Endothelial cell of umbilical vein (primary cell): Measurements from ENCODE around the gene SKAP1. TPM values are rescaled to one million over a fixed set of nuclear protein-coding genes. Genes with fewer than 3 reads are reported as not detected.
"Not testable (repeated sequence)": the region's sequence is repeated elsewhere in the genome, so short reads cannot be mapped to it uniquely, and the experiment has no call there.

Source experiments
- BruUV-seq: library from RNA; stranded (reverse); fragments of 400-500 nt; replicated peaks from 2 replicates; lab custom pipeline; 2021; lab: Mats Ljungman, UMichigan
- CTCF ChIA-PET: fragments of 300-600, 350-600 bp; sonication (Branson Sonifier 250); formaldehyde crosslinking; loops from one replicate; lab custom pipeline; 2021; ENCODE audit warnings: antibody characterized with exemption, inconsistent platforms; lab: Charles Lee
- POLR2A ChIA-PET: fragments of 300-600, 350-600 bp; sonication (Branson Sonifier 250); formaldehyde crosslinking; loops from one replicate; lab custom pipeline; 2021; ENCODE audit warnings: antibody characterized with exemption, inconsistent platforms; lab: Charles Lee
- DNase-seq: peaks from one replicate; pipeline ENCODE4 v3.0.0-alpha.2; 2011; ENCODE audit warnings: low read depth, low spot score
- FAIRE-seq: peaks from 2 replicates; lab custom pipeline; 2011; peaks lifted over from hg19 to GRCh38; lab: Jason Lieb, UNC
- H2AFZ ChIP-seq: 2 replicates; pipeline ENCODE4 v1.6.0; 2012; ENCODE audit warnings: low read depth, low read length, control low read depth, inconsistent platforms
- H3K27ac ChIP-seq: 2 replicates; pipeline ENCODE4 v1.5.1; 2011; ENCODE audit warnings: low read depth, mild to moderate bottlenecking, control low read depth, low read length, moderate library complexity; ENCODE audit not compliant: insufficient read depth
- H3K27me3 ChIP-seq, 2 experiments: 2 replicates each; pipeline versions ENCODE4 v1.6.0 to v1.6.1; 2011; ENCODE audit warnings: low read length in 2 of 2, mixed read lengths in 1 of 2; ENCODE audit not compliant: control insufficient read depth in 2 of 2, insufficient read depth in 2 of 2
- H3K36me3 ChIP-seq, 2 experiments: 2 replicates in 1 of 2; 3 replicates in 1 of 2; pipeline ENCODE4 v1.5.1; 2011; ENCODE audit warnings: low read length in 2 of 2, mild to moderate bottlenecking in 1 of 2, moderate library complexity in 1 of 2; ENCODE audit not compliant: control insufficient read depth in 2 of 2, insufficient read depth in 2 of 2; ENCODE audit errors: extremely low read depth in 1 of 2
- H3K4me1 ChIP-seq: 3 replicates; pipeline ENCODE4 v1.5.1; 2011; ENCODE audit warnings: mild to moderate bottlenecking, low read length; ENCODE audit not compliant: control insufficient read depth, insufficient read depth; ENCODE audit errors: extremely low read depth
- H3K4me2 ChIP-seq: 2 replicates; pipeline ENCODE4 v1.6.1; 2011; ENCODE audit warnings: low read length, control low read depth, mixed read lengths; ENCODE audit not compliant: insufficient read depth
- H3K4me3 ChIP-seq, 3 experiments: fragments of 200-600 bp in 1 of 3; sonication (generic), shearing (Covaris generic) in 1 of 3; replicated peaks in 1 of 3; 2 replicates each; pipeline ENCODE4 v1.5.1; 2011 to 2016; ENCODE audit warnings: control low read depth in 3 of 3, low read length in 3 of 3, mild to moderate bottlenecking in 2 of 3, inconsistent platforms in 1 of 3, low read depth in 1 of 3, moderate library complexity in 1 of 3; ENCODE audit not compliant: insufficient read depth in 1 of 3
- H3K79me2 ChIP-seq: 2 replicates; pipeline ENCODE4 v1.6.0; 2012; ENCODE audit warnings: low read length, inconsistent platforms; ENCODE audit not compliant: control insufficient read depth, insufficient read depth
- H3K9ac ChIP-seq: replicated peaks from 2 replicates; pipeline ENCODE3; 2011; ENCODE audit warnings: low read length, control low read depth; ENCODE audit not compliant: insufficient read depth; ENCODE audit errors: extremely low read depth
- H3K9me1 ChIP-seq: replicated peaks from 3 replicates; pipeline ENCODE4 v1.6.0; 2011; ENCODE audit warnings: mild to moderate bottlenecking, low read length; ENCODE audit not compliant: control insufficient read depth, insufficient read depth; ENCODE audit errors: extremely low read depth
- H3K9me3 ChIP-seq: replicated peaks from 2 replicates; pipeline ENCODE4 v1.5.1; 2012; ENCODE audit warnings: low read length, inconsistent platforms; ENCODE audit not compliant: control insufficient read depth, insufficient read depth
- H4K20me1 ChIP-seq: replicated peaks from 2 replicates; pipeline ENCODE3; 2011; ENCODE audit warnings: mild to moderate bottlenecking, low read length; ENCODE audit not compliant: control insufficient read depth, insufficient read depth; ENCODE audit errors: extremely low read depth
- EZH2 ChIP-seq: IDR thresholded peaks from 2 replicates; pipeline ENCODE4 v1.6.1; 2012; ENCODE audit warnings: borderline replicate concordance, low read depth, mild to moderate bottlenecking, moderate library complexity, low read length, inconsistent platforms; ENCODE audit not compliant: severe bottlenecking
- FOS ChIP-seq: IDR thresholded peaks from 2 replicates; pipeline ENCODE4 v1.6.1; 2011; ENCODE audit warnings: mild to moderate bottlenecking, low read length, moderate library complexity, borderline replicate concordance; ENCODE audit not compliant: insufficient read depth
- GATA2 ChIP-seq: IDR thresholded peaks from 2 replicates; pipeline ENCODE4 v1.7.0; 2011; ENCODE audit warnings: low read depth, mild to moderate bottlenecking, moderate library complexity, mixed read lengths, low read length; ENCODE audit not compliant: insufficient read length, insufficient read depth
- JUN ChIP-seq: IDR thresholded peaks from 2 replicates; pipeline ENCODE4 v1.6.1; 2011; ENCODE audit warnings: borderline replicate concordance, low read depth; ENCODE audit not compliant: insufficient read length, insufficient read depth
- MYC ChIP-seq: IDR thresholded peaks from one replicate; pipeline ENCODE4 v1.6.1; 2011; ENCODE audit warnings: mild to moderate bottlenecking, low read depth, low read length
- POLR2A ChIP-seq: IDR thresholded peaks from 2 replicates; pipeline ENCODE4 v1.6.1; 2012; ENCODE audit warnings: low read depth, mild to moderate bottlenecking, control low read depth, low read length
- dilution Hi-C: fragments of 300-500 bp; cut with MboI; formaldehyde crosslinking; loops from one replicate; pipeline ENCODE4 v1.15.0; 2019; ENCODE audit warnings: low sequenced_read_pairs; ENCODE audit not compliant: extremely low pct_ligation_motif_present
- intact Hi-C: fragments of 100-400 bp; cut with micrococcal nuclease; formaldehyde crosslinking; loops from one replicate; pipeline ENCODE4 v1.10.0; 2022
- polyA plus RNA-seq, 4 experiments: library from polyadenylated mRNA; depleted of rRNA in 3 of 4; stranded (reverse) in 3 of 4; unstranded in 1 of 4; fragments of >200 nt; gene quantifications; 2 replicates each; pipeline versions ENCODE4 v1.2.1 to v1.2.3, GENCODE V29; 2011 to 2012; ENCODE audit warnings: missing spikeins in 1 of 4
- total RNA-seq: library from RNA; stranded (reverse); gene quantifications from 2 replicates; pipeline ENCODE4 v1.2.3, GENCODE V29; 2021
- TF ChIP-seq, protein P1 (sequence below): IDR thresholded peaks from 2 replicates; pipeline ENCODE4 v1.6.1; 2011; ENCODE audit not compliant: insufficient read depth, insufficient read length
- TF ChIP-seq, protein P2 (sequence below), 2 donors: IDR thresholded peaks; 1 replicate in 1 of 2; 2 replicates in 1 of 2; pipeline ENCODE4 v1.5.1; 2011; ENCODE audit warnings: low read length in 2 of 2, mild to moderate bottlenecking in 2 of 2, moderate library complexity in 2 of 2, control low read depth in 1 of 2, inconsistent platforms in 1 of 2, low read depth in 1 of 2; ENCODE audit not compliant: insufficient read depth in 1 of 2; ENCODE audit errors: extremely low read depth in 1 of 2

The SKAP1 gene
- total and polyA plus RNA-seq, 2 donors (not counting 3 experiments of a cell fraction or from before 2014, with no cell fraction given), result 0.75 TPM; not detected in 1

DNA sequence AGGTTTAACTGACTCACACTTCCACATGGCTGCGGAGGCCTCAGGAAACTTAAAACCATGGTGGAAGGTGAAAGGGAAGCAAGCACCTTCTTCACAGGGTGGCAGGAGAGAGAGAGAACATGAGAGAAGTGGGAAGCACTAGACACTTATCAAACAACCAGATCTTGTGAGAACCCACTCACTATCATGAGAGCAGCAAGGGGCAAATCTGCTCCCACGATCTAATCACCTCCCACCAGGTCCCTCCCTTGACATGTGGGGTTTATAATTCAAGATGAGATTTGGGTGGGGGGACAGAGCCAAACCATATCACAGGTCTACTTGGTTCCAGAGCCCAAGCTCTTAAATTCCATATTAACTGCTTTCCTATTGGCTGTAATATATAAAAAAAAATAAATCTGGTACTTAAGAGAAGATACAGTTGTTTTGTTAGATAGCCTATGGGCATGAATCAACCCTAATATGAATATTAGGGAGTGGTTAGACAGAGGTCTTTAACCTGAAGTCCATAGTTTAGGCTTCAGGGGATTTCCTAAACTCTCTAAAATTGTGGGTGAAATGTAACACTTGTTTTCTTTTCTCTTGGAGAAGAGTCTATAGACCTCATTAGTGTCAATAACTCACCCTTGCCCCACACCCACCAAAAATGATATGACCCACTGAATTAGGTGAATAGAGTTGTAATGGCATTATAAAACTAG lies 56.7 kb downstream of the SKAP1 start:
- no peak overlapping the region for H2AFZ ChIP-seq
- TF ChIP-seq, protein P1, sequence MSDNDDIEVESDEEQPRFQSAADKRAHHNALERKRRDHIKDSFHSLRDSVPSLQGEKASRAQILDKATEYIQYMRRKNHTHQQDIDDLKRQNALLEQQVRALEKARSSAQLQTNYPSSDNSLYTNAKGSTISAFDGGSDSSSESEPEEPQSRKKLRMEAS, result no peak
- TF ChIP-seq JUN (no peak), GATA2 (no peak), POLR2A (no peak), EZH2 (no peak), FOS (no peak), MYC (no peak)
- TF ChIP-seq, protein P2, sequence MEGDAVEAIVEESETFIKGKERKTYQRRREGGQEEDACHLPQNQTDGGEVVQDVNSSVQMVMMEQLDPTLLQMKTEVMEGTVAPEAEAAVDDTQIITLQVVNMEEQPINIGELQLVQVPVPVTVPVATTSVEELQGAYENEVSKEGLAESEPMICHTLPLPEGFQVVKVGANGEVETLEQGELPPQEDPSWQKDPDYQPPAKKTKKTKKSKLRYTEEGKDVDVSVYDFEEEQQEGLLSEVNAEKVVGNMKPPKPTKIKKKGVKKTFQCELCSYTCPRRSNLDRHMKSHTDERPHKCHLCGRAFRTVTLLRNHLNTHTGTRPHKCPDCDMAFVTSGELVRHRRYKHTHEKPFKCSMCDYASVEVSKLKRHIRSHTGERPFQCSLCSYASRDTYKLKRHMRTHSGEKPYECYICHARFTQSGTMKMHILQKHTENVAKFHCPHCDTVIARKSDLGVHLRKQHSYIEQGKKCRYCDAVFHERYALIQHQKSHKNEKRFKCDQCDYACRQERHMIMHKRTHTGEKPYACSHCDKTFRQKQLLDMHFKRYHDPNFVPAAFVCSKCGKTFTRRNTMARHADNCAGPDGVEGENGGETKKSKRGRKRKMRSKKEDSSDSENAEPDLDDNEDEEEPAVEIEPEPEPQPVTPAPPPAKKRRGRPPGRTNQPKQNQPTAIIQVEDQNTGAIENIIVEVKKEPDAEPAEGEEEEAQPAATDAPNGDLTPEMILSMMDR (IDR thresholded peaks at IDR 0.05; ENCODE audit: extremely low read depth in 1 of 2, insufficient read depth in 1 of 2, low read depth in 1 of 2, low read length in 2 of 2), result no peak
- peaks cover 44 to 66% of the 10 kb centered on the region in 2 experiments for H3K27me3 ChIP-seq
- H3K36me3 ChIP-seq, result no peaks in the 10 kb centered on the region
- H3K9ac ChIP-seq, result no peak overlapping the region
- H3K27ac ChIP-seq, result no peak overlapping the region
- no peaks in the 10 kb centered on the region for H3K4me1 ChIP-seq
- no peaks in the 10 kb centered on the region for H3K79me2 ChIP-seq
- ChIA-PET CTCF (interaction anchor here (1.0 to 4.4 kb wide), 6 partner anchors 47 to 348 kb away, joined by 3 to 16 read pairs (median 4); no protein-coding TSS in a partner anchor), POLR2A (no interaction called here)
- H3K9me3 ChIP-seq, result no peaks in the 10 kb centered on the region
- no TSS peak for BruUV-seq
- H3K9me1 ChIP-seq, result no peaks in the 10 kb centered on the region
- H3K4me2 ChIP-seq, result no peak overlapping the region
- no peaks in the 10 kb centered on the region for H4K20me1 ChIP-seq
- FAIRE-seq (no peak), DNase-seq (no peak)
- dilution Hi-C loops, result no loop called here
- no peak overlapping the region for H3K4me3 ChIP-seq
- intact Hi-C loops, result no loop called here

DNA sequence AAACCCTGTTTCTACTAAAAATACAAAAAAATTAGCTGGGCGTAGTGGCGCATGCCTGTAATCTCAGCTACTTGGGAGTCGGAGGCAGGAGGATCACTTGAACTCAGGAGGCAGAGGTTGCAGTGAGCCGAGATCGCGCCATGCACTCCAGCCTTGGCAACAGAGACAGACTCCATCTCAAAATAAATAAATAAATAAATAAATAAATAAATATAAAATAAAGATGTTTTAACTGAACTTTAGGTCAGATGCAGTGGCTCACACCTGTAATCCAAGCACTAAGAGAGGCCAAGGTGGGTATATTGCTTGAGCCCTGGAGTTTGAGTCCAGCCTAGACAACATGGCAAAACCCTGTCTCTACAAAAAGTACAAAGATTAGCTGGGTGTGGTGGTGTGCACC lies 61.0 kb downstream of the SKAP1 start:
- H3K9ac ChIP-seq, H3K4me1 ChIP-seq, H3K9me1 ChIP-seq, H2AFZ ChIP-seq, H4K20me1 ChIP-seq, H3K27ac ChIP-seq, H3K4me2 ChIP-seq, H3K79me2 ChIP-seq, FAIRE-seq, BruUV-seq, H3K4me3 ChIP-seq, H3K9me3 ChIP-seq, dilution Hi-C loops, DNase-seq, H3K36me3 ChIP-seq, intact Hi-C loops: not testable (repeated sequence)
- ChIA-PET POLR2A (interaction anchor here (0.6 kb wide), 1 partner anchor 188 kb away, joined by 8 read pairs; no protein-coding TSS in a partner anchor), CTCF (interaction anchor here (1.0 to 2.0 kb wide), 6 partner anchors 12 to 153 kb away, joined by 3 to 7 read pairs (median 5); no protein-coding TSS in a partner anchor)
- H3K27me3 ChIP-seq, result peaks cover 37 to 50% of the 10 kb centered on the region in 2 experiments
